Measurements from ENCODE around the gene AP4M1. TPM values are rescaled to one million over a fixed set of nuclear protein-coding genes. Genes with fewer than 3 reads are reported as not detected.

AP4M1 gene
- total RNA-seq, 2 experiments from 2014 or later = 25.0 to 33.8 TPM

GRCh38 chr7:100063376-100063775, 38.1 kb upstream of the AP4M1 start:
- H3K79me2 ChIP-seq (ENCODE audit: insufficient read depth, low read depth, low read length) = no peaks in the 10 kb centered on the region
- H3K36me3 ChIP-seq (ENCODE audit: insufficient read depth, low read length) = peaks cover 40% of the 10 kb centered on the region; the same call in 1 of the 2 replicates
- CTCF ChIA-PET (ENCODE audit: unreplicated experiment) = interaction anchor here (0.5 kb wide), 1 partner anchor 19 kb away, joined by 5 read pairs; no protein-coding TSS in a partner anchor
- H3K4me3 ChIP-seq (ENCODE audit: low read depth, low read length, poor library complexity, severe bottlenecking) = no peak overlapping the region
- no peaks in the 10 kb centered on the region for H3K9me2 ChIP-seq (ENCODE audit: insufficient read depth, low read length)
- no peaks in the 10 kb centered on the region for H4K20me1 ChIP-seq (ENCODE audit: insufficient read depth, low read length)
- BruUV-seq (replicated peaks) = no TSS peak
- no peak overlapping the region for H3K4me2 ChIP-seq (ENCODE audit: low read length)
- TF ChIP-seq EZH2phosphoT487 (IDR thresholded peaks at IDR 0.05; ENCODE audit: borderline replicate concordance, low read depth, low read length) = no peak
- POLR2A ChIA-PET = interaction anchor here (0.6 to 1.0 kb wide), 2 partner anchors 43 to 94 kb away, joined by 3 to 4 read pairs; no protein-coding TSS in a partner anchor
- H3K9me3 ChIP-seq (ENCODE audit: low read length) = no peaks in the 10 kb centered on the region
- H3K4me1 ChIP-seq (ENCODE audit: insufficient read depth, low read length, poor library complexity, severe bottlenecking) = peaks cover 6% of the 10 kb centered on the region
- H3K27ac ChIP-seq (ENCODE audit: low read depth, low read length, poor library complexity, severe bottlenecking) = no peak overlapping the region
- no peak overlapping the region for H2AFZ ChIP-seq (ENCODE audit: low read length)
- intact Hi-C loops (cut with micrococcal nuclease; ENCODE audit: unreplicated experiment) = no loop called here
- no peak for DNase-seq (ENCODE audit: low spot score)

GRCh38 chr7:100064162-100064561, 37.3 kb upstream of the AP4M1 start:
- Histone ChIP-seq H3K9me2 (ENCODE audit: insufficient read depth, low read length) (no peaks in the 10 kb centered on the region), H3K4me2 (ENCODE audit: low read length) (no peak overlapping the region), H3K4me3 (ENCODE audit: low read depth, low read length, poor library complexity, severe bottlenecking) (no peak overlapping the region), H3K79me2 (ENCODE audit: insufficient read depth, low read depth, low read length) (no peaks in the 10 kb centered on the region), H4K20me1 (ENCODE audit: insufficient read depth, low read length) (no peaks in the 10 kb centered on the region), H3K4me1 (ENCODE audit: insufficient read depth, low read length, poor library complexity, severe bottlenecking) (peaks cover 3% of the 10 kb centered on the region), H3K27ac (ENCODE audit: low read depth, low read length, poor library complexity, severe bottlenecking) (no peak overlapping the region), H3K36me3 (ENCODE audit: insufficient read depth, low read length) (peaks cover 32% of the 10 kb centered on the region; the same call in 1 of the 2 replicates), H3K9me3 (ENCODE audit: low read length) (no peaks in the 10 kb centered on the region), H2AFZ (ENCODE audit: low read length) (no peak overlapping the region)
- BruUV-seq (replicated peaks) = TSS peak; percentile 52
- TF ChIP-seq CTCF (conservative IDR thresholded peaks at IDR 0.05; ENCODE audit: low read length) (no peak), EZH2phosphoT487 (IDR thresholded peaks at IDR 0.05; ENCODE audit: borderline replicate concordance, low read depth, low read length) (no peak)
- intact Hi-C loops (cut with micrococcal nuclease; ENCODE audit: unreplicated experiment) = no loop called here
- no peak for DNase-seq (ENCODE audit: low spot score)
- CTCF ChIA-PET (ENCODE audit: unreplicated experiment) = interaction anchor here (0.5 kb wide), 1 partner anchor 19 kb away, joined by 5 read pairs; no protein-coding TSS in a partner anchor
- POLR2A ChIA-PET = no interaction called here

GRCh38 chr7:100065452-100066186, 35.8 kb upstream of the AP4M1 start:
- Histone ChIP-seq H3K9me3 (ENCODE audit: low read length) (no peaks in the 10 kb centered on the region), H3K4me2 (ENCODE audit: low read length) (no peak overlapping the region), H3K79me2 (ENCODE audit: insufficient read depth, low read depth, low read length) (no peaks in the 10 kb centered on the region), H3K9me2 (ENCODE audit: insufficient read depth, low read length) (no peaks in the 10 kb centered on the region), H4K20me1 (ENCODE audit: insufficient read depth, low read length) (no peaks in the 10 kb centered on the region), H2AFZ (ENCODE audit: low read length) (no peak overlapping the region), H3K27ac (ENCODE audit: low read depth, low read length, poor library complexity, severe bottlenecking) (no peak overlapping the region), H3K4me1 (ENCODE audit: insufficient read depth, low read length, poor library complexity, severe bottlenecking) (no peaks in the 10 kb centered on the region), H3K4me3 (ENCODE audit: low read depth, low read length, poor library complexity, severe bottlenecking) (no peak overlapping the region), H3K36me3 (ENCODE audit: insufficient read depth, low read length) (peaks cover 32% of the 10 kb centered on the region)
- POLR2A ChIA-PET = no interaction called here
- DNase-seq (ENCODE audit: low spot score) = no peak
- CTCF ChIA-PET (ENCODE audit: unreplicated experiment) = no interaction called here
- BruUV-seq (replicated peaks) = no TSS peak
- intact Hi-C loops (cut with micrococcal nuclease; ENCODE audit: unreplicated experiment) = no loop called here
- TF ChIP-seq EZH2phosphoT487 (IDR thresholded peaks at IDR 0.05; ENCODE audit: borderline replicate concordance, low read depth, low read length) (no peak), CTCF (conservative IDR thresholded peaks at IDR 0.05; ENCODE audit: low read length) (no peak)

All from OCI-LY7 (cell line).